HG03045 (cell line): ENCODE data around the gene SEMA4G.

Experiments used
- ATAC-seq: cut with Tn5 transposase; IDR thresholded peaks from one replicate; pipeline ENCODE4 v1.9.1; 2021; ENCODE audit warnings: mild to moderate bottlenecking, moderate library complexity; ENCODE audit not compliant: unreplicated experiment

SEMA4G gene

DNA sequence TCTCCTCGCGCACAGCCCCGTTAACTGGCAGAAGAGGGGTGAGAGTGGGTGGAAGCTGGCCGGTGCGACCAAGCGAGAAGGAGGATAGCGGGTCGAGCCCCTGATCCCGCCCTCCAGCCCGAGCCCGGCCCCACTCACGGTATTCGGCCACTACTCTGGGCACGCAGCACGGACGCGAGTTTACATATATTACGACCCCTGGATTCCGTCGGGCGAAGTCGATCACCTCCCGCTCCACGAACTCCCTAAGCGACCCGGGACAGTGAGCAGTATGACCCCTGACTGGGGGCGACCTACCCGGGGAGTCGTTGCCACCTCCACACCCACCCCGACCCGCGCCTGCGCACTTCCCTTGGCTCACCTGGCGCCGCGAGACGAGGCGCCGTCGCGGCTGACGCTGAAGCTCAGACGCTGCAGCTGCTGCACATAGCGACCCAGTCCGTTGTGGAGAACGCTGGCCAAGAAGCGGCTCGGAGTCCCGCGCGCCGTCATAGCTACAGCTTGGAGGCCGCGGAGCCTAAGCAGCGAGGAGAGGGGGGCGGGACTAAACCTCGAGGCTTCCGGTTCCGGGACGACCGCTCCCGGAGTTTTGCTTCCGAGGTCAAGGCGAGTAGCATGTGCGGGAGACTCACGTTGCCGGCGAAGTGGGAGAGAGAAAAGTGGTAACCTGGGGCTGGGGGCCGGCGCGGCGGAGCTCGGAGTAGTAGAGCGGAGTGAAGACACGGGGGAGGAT lies 17.8 kb downstream of the SEMA4G start, which contains the start of the genes MRPL43 and TWNK:
TSS of gene MRPL43 (minus strand) at position 546 of the 733 bp plus-strand sequence. CDS start at position 492, 54 bp downstream.
TSS of gene TWNK (plus strand) at position 592 of the 733 bp plus-strand sequence. CDS start 668 bp downstream, outside the sequence.
- peak; percentile 82 for ATAC-seq

DNA sequence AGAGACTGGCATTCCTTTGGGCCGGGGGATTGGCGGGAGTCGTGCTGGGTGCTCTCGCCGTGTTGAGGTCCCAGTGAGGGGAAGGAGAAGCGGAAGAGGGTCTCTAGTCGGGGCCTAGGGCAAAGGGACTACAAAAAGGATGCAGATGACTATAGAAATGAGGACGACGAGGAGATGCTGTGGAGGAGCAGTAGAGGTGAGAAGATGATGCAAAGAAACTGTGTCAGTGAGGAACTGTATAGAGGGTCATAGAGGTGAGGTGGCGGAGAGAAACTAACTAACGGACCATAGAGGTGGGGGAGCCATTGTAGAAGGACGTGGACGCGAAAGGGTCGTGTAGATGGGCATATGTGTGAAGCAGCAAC lies 18.4 kb downstream of the SEMA4G start:
- no peak for ATAC-seq

DNA sequence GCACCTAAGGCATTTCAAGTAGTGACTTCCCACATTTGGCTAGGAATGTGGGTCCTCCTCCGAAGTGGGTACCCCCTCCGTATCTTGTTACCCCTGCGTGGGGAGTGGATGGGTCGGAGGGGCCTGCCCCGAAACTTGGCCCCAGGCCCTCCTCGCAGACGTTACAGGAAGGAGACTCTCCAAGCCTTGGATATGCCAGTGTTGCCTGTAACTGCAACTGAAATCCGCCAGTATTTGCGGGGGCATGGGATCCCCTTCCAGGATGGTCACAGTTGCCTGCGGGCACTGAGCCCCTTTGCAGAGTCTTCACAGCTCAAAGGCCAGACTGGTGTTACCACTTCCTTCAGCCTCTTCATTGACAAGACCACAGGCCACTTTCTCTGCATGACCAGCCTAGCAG lies 18.9 kb downstream of the SEMA4G start:
- no peak for ATAC-seq

DNA sequence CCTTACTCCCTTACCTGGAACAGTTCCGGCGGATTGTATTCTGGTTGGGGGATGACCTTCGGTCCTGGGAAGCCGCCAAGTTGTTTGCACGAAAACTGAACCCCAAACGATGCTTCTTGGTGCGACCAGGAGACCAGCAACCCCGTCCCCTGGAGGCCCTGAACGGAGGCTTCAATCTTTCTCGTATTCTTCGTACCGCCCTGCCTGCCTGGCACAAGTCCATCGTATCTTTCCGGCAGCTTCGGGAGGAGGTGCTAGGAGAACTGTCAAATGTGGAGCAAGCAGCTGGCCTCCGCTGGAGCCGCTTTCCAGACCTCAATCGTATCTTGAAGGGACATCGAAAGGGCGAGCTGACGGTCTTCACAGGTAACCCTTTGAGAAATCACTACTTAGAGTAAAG lies 19.8 kb downstream of the SEMA4G start:
- no peak for ATAC-seq

DNA sequence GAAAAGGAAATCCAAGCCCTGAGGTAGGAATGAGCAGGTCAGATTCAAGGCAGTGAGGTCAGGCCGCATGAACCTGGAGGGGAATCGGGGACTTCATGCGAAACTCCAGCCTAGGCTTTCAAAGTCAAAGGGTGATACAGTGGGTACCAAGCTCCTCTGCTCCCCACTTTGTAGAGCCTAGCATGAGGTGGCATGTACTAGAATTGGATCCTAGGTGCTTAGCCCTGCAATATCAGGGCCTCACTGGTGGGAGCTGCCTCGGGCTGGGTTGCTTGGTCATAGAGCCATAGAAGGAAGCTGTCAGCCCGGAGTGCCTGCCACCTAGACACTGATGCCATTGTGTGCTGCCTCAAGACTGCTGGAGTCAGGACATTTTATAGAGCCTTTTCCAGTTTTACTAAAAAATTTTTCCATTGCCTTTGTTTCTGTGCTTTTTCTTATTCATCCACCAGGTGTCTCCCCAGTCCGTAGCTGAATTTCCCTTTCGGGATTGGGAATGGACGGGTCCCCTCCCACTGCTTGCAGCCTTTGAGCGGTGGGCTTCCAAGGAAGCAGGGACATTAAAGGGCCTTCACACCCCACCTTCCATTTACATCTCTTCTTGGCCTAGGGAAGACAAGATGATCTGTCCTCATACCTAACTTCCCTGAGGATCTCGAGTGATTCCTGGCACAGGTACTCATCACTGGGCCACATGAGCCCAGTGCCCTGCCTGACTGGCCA lies 24.8 kb downstream of the SEMA4G start:
- no peak for ATAC-seq

DNA sequence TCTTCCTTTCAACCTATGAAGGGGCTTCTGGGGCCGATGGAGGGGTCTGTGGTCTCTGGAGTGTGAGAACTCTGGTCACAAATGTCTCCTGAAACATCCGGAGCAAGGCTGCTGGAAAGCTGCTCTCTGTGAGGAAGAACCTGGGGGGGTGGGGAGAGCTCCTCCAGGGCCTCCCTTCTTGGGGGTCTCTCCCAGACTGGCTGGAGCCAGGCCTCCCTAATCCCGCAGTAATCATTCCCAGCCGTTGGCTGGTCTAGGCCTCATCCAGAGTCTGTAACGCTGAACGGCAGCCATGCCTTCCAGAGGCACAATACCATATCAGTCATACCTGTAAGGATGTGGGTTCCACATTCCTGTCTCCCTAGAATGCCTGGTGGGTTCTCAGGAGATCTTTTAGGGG lies 25.9 kb downstream of the SEMA4G start:
- no peak for ATAC-seq

DNA sequence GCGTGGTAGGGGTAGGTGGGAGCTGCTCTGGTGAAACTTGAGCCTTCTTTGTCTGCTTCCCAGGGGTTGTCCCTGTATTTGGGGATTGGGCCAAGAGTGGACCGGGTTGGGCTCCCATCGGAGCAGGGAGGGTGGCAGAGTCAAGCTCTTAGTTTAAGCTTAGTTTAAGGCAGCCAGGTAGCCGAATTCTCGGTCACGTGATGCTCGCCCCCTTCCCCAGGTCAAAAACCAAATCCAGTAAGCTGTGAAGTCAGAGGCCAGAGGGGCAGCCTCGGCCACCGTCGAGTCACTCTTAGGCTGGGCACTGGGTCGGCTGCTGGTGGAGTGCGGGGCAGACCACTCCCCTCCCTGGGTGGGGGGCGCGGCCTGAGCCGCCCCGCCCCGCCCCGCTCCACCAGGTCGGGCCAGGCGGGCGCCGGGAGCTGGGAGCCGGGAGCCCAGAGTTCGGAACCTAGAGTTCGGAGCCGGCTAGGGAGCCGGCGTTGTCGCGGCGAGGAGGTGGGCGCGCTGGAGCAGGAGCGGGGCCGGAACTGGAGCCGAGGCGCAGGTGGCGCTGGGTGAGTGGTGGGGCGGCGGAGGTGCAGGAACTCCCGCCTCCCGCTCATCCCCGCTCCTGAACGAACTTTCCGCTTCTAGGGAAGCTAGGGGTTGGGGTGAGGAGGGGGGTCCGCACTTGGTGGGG lies 27.5 kb downstream of the SEMA4G start:
- no peak for ATAC-seq

DNA sequence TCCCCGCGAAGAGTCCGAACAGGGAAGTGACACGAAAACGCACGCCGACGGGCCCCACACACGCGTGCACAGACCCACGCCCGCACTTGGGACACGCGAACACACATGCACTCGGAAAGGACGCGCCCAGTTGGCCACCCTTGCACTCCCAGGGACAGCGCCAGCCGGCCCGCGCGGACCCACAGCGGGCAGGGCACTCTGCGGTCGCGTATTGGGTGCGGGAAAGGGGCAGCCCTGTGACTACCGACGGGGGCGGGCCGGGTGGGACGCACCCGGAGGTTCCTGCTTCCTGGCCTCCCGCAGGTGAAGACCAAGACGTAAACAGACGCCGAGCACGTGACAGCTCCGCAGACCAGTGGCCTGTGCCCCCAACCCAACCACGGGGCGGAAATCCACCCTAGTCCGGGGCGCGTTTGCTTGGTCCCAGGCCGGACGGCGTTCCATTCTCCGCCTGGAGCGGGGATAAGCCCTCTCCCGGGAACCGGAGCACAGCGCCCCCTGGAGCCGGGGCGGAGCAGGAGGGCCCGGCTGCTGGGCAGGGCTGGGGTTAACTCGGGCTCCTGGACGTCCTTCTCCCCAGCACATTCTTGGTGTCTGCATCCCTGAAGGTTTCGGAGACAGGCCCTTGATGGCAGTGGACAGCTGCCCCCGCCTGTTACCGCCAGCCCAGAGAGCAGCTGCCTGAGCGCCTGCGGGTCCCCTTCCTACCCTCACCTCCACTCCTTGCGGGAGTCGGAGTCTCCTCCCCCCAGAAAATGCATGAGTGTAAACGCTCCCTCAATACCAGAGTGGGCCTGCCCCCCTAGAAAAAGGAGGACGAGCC lies 28.3 kb downstream of the SEMA4G start:
- no peak for ATAC-seq

DNA sequence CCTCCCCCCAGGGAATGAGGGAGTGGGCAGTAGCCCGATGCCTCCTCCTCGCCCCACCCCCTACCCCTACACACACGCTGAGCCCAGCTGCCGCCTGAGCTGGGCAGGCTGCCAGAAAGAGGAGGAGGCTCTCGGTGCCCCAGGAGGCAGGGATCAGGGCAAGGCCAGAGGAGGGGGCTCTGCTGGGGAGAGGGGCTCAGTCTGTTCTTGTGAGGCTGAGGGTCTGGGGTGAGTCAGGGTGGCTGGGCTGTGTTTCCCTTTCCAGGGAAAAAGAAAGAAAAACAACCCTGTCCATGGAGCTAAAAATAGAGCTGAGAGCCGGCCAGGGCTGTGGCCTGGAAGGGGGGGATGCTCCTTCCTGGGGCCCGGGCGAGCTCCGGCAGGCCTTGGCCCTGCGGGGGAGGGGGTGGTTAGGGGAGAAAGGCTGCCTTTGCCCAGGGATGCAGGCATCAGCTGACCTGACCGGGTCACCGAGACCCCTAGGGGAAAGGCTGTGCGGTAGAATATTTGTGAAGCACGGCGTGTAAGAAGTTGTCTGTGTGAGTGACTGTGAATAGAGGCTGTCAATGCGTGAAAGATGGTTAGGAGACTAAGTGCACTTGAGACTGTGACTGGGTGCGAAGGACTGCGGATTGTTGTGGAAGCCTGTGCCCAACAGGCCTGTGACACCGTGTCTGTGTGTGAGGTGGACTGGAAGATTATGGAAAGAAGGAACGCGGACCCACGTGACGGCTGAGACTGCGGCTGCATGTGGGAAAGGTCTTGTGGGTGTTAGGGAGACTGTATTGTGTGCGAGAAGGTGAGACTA lies 29.1 kb downstream of the SEMA4G start:
- peak; percentile 22 for ATAC-seq

DNA sequence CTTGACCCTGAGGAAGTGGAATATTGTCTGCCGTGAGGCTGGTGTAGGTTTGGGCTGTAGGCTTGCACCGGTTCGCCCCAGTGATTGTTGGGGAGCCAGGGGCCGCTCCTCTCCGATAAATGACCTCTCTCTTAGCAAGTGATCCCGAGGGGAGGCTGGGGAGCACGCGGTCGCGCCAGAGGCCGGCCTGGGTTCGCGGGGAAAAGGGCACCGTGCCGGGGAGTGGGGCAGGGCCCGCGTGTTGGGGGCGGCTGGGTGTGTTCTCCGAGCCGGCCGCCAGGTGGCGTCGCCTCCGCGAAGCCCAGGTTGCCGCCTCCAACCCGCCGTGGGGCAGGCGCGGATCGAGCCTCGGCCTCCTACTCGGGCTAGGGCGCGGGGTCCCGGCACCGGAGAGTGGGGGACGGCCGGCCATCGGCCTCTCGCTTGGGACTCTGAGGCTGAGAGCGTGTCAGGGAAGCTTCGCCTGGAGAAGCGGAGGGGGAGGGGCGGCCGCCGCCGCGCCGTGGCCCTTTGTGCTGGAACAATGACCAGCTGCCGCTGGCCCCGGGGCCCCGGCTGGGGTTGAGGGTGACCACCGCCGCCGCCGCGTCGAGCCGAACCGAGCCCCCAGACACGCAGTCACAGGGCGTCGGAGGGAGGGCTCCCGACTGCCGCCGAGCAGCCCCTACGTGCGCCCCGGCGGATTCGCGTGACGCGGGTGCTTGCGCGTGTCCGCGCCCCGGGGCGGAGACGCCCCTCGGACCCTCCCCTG lies 29.9 kb downstream of the SEMA4G start:
- peak; percentile 47 for ATAC-seq

DNA sequence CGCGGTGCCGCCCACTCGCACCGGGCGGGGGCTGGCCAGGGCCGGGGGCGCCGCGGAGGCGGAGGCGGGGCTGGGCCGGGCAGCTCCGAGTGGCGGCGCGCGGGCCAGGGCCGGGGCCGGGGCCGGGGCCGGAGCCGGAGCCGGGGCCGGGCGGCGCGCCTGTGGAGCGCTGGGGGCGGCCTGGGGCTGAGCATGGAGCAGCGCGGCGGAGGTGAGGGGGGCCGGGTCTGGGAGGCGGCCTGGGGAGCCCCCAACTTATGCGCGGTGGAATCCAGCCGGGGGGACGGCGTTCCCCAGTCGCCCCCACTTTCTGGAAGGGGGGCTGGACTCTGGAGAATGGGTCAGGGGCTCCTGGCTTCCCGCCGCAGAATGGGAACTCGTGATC lies 30.4 kb downstream of the SEMA4G start, which contains the start of gene LZTS2:
TSS of gene LZTS2 (plus strand) at position 67 of the 385 bp plus-strand sequence. CDS start 2,731 bp downstream, outside the sequence.
- ATAC-seq = no peak

DNA sequence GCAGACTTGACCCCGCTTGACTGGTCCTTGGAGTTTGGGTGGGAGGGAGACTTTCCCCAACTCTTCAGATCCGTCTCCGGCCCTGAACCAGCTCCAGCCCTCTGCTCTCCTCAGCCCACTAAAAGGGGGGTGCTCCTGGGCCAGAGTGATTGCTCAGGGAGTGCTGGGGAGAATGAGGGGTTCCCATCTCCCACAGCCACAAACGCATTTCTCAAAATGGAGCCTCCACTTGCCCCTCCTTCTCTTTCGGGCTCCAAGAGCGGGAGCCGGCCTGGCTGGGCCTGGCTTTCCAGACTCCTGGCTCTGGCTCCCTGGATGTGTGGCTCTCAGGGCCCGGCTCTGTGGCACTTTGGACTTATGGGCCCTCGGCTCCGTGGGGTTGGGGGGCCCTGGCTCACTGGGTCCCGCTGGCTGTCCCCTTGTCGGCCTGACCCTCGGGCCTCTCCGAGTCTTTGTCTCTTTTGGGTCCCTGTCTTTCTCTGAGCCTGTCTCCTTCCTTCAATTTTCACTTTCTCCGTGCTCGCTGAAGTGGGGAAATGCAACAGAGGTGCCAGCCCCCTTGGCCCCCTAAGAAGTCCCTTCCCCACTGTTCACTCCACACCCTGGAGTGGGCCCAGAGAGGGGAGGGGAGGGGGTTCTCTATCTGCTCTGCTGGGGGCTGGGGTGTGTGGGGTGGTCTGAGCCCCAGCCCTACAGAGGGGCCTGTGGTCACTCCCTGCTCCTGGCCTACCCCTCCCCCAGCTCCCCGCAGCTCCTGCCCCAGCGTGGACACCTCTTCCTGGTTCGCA lies 31.0 kb downstream of the SEMA4G start:
- ATAC-seq = no peak

DNA sequence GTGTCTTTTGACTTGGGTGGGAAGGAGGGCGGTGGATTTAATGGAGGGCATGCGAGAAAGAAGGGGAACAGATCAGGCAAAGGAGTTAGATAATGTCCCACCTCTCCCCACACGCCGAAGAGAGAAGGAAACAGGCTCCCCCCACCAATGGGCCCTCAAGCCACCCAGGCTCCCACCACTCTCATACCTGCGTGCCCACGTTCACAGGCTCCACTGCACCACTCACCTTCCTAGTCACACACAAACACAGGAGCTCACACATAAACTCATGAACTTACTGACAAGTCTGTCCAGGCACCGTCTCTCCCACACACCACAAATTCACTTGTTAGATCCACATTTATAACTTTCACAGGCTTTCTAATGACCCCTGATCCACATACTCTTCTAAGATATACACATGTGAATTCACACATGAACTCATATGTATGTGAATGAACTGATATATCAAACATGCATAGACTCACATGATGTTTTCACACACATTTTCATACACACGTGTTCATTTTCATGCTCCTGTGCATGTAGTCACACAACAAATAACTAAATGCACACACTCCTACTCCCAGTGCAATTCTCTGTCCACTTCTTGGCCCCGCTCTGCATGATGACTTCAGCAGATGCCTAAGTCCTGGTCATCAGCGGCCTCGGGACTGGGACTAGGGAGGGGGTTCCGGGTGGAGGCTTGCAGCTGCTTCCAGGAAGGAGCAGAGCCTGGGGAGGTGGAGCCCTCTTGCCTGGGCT lies 31.8 kb downstream of the SEMA4G start:
- ATAC-seq = no peak

DNA sequence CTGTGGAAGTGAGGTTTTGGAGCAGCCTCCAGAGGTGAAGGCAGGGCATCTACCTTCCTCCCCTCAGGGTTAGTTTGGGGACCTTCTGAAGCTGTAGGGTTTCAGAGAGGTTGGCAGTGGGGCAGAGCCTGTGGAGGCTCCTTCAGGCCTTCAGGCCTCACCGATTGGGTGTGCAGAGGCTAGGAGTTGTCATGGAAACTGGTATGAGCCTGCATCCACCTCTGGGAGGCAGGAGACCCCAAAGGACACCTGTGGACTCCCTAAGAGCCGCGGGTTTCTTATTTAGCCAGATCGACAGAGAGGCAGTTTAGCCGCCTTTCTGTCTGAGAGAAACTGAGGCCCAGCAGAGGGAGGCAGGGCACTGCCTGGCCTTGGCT lies 32.3 kb downstream of the SEMA4G start:
- ATAC-seq = no peak

DNA sequence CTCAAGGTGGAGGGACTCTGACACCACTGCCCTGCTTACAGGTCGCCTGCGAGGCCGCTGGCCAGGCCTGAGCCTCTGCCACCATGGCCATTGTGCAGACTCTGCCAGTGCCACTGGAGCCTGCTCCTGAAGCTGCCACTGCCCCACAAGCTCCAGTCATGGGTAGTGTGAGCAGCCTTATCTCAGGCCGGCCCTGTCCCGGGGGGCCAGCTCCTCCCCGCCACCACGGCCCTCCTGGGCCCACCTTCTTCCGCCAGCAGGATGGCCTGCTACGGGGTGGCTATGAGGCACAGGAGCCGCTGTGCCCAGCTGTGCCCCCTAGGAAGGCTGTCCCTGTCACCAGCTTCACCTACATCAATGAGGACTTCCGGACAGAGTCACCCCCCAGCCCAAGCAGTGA lies 33.2 kb downstream of the SEMA4G start:
- no peak for ATAC-seq

DNA sequence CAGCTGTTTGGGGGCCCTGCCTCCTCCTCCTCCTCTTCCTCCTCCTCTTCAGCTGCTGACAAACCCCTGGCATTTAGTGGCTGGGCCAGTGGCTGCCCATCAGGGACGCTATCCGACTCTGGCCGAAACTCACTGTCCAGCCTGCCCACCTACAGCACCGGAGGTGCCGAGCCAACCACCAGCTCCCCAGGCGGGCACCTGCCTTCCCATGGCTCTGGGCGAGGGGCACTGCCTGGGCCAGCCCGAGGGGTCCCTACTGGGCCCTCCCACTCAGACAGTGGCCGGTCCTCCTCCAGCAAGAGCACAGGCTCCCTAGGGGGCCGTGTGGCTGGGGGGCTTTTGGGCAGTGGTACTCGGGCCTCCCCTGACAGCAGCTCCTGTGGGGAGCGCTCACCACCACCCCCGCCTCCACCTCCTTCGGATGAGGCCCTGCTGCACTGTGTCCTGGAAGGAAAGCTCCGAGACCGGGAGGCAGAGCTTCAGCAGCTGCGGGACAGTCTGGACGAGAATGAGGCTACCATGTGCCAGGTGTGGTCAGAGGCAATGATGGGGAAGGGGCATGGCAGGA lies 34.4 kb downstream of the SEMA4G start:
- ATAC-seq = no peak

DNA sequence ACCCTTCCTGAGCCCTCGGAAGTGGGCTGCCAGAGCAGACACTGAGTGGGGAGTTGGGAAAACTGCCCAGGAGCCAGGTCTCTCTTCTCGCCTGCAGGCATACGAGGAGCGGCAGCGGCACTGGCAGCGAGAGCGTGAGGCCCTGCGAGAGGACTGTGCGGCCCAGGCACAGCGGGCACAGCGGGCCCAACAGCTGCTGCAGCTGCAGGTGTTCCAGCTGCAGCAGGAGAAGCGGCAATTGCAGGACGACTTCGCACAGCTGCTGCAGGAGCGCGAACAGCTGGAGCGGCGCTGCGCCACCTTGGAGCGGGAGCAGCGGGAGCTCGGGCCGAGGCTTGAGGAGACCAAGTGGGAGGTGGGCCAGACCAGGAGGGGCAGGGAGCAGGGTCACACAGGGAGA lies 36.1 kb downstream of the SEMA4G start:
- no peak for ATAC-seq
